H9 (cell line): Measurements from ENCODE around the gene PCSK2. TPM values are rescaled to one million over a fixed set of nuclear protein-coding genes. Genes with fewer than 3 reads are reported as not detected.

Experiments used
- DNase-seq: peaks from one replicate; pipeline ENCODE4 v3.0.0-alpha.2; 2017
- H2AFZ ChIP-seq: one replicate; pipeline ENCODE4 v1.6.1; 2013; ENCODE audit warnings: mild to moderate bottlenecking, low read length, control low read depth, moderate library complexity
- H2AK5ac ChIP-seq: 2 replicates; pipeline ENCODE4 v1.6.1; 2013; ENCODE audit warnings: low read length, control low read depth, mixed read lengths; ENCODE audit not compliant: insufficient read length
- H2BK120ac ChIP-seq: one replicate; pipeline ENCODE4 v1.6.1; 2013; ENCODE audit warnings: low read depth, mild to moderate bottlenecking, low read length, control low read depth, inconsistent platforms; ENCODE audit not compliant: poor library complexity, severe bottlenecking
- H2BK12ac ChIP-seq: 2 replicates; pipeline ENCODE4 v1.6.1; 2013; ENCODE audit warnings: low read length, control low read depth, mixed read lengths, low read depth; ENCODE audit not compliant: insufficient read length
- H2BK15ac ChIP-seq: 2 replicates; pipeline ENCODE4 v1.6.1; 2013; ENCODE audit warnings: low read depth, low read length, control low read depth
- H2BK20ac ChIP-seq: one replicate; pipeline ENCODE4 v1.6.1; 2013; ENCODE audit warnings: low read depth, mild to moderate bottlenecking, low read length, control low read depth, inconsistent platforms; ENCODE audit not compliant: poor library complexity, severe bottlenecking
- H2BK5ac ChIP-seq: 2 replicates; pipeline ENCODE4 v1.6.1; 2013; ENCODE audit warnings: low read length, control low read depth, mixed read lengths; ENCODE audit not compliant: insufficient read length
- H3K14ac ChIP-seq: 2 replicates; pipeline ENCODE4 v1.6.1; 2013; ENCODE audit warnings: low read length, control low read depth; ENCODE audit not compliant: insufficient read depth
- H3K18ac ChIP-seq: 2 replicates; pipeline ENCODE4 v1.6.1; 2013; ENCODE audit warnings: low read depth, mild to moderate bottlenecking, mixed read lengths, low read length, control low read depth; ENCODE audit not compliant: insufficient read length
- H3K23ac ChIP-seq: 2 replicates; pipeline ENCODE4 v1.6.1; 2013; ENCODE audit warnings: low read length, control low read depth, mixed read lengths, low read depth; ENCODE audit not compliant: insufficient read length
- H3K23me2 ChIP-seq: 2 replicates; pipeline ENCODE4 v1.6.1; 2013; ENCODE audit warnings: low read depth, mild to moderate bottlenecking, mixed read lengths, low read length, control low read depth; ENCODE audit not compliant: insufficient read length, poor library complexity, severe bottlenecking
- H3K27ac ChIP-seq: 2 replicates; pipeline ENCODE4 v1.5.1; 2013; ENCODE audit warnings: low read length, control low read depth, mixed read lengths, low read depth; ENCODE audit not compliant: insufficient read length
- H3K27me3 ChIP-seq: 2 replicates; pipeline ENCODE4 v1.6.1; 2013; ENCODE audit warnings: low read length, control low read depth, inconsistent platforms; ENCODE audit not compliant: insufficient read depth
- H3K4ac ChIP-seq: 2 replicates; pipeline ENCODE4 v1.6.1; 2013; ENCODE audit warnings: low read depth, mild to moderate bottlenecking, control low read depth, inconsistent platforms, low read length, moderate library complexity
- H3K4me1 ChIP-seq: 2 replicates; pipeline ENCODE4 v1.6.1; 2013; ENCODE audit warnings: low read length, control low read depth, inconsistent platforms; ENCODE audit not compliant: insufficient read depth
- H3K4me2 ChIP-seq: 2 replicates; pipeline ENCODE4 v1.6.1; 2013; ENCODE audit warnings: low read length, control low read depth, mixed read lengths; ENCODE audit not compliant: insufficient read length, insufficient read depth
- H3K56ac ChIP-seq: 2 replicates; pipeline ENCODE4 v1.6.1; 2013; ENCODE audit warnings: low read depth, mild to moderate bottlenecking, mixed read lengths, low read length, control low read depth; ENCODE audit not compliant: insufficient read length
- H3K79me1 ChIP-seq: 2 replicates; pipeline ENCODE4 v1.6.1; 2013; ENCODE audit warnings: low read depth, mild to moderate bottlenecking, moderate library complexity, low read length, control low read depth, inconsistent platforms; ENCODE audit not compliant: insufficient read depth, poor library complexity, severe bottlenecking
- H3K79me2 ChIP-seq: 2 replicates; pipeline ENCODE4 v1.6.1; 2013; ENCODE audit warnings: low read length, control low read depth, inconsistent platforms; ENCODE audit not compliant: insufficient read depth
- H3K9ac ChIP-seq: 2 replicates; pipeline ENCODE4 v1.6.1; 2013; ENCODE audit warnings: low read length, control low read depth, mixed read lengths; ENCODE audit not compliant: insufficient read length; ENCODE audit errors: extremely low read depth
- H3K9me3 ChIP-seq: one replicate; pipeline ENCODE4 v1.6.1; 2013; ENCODE audit warnings: low read depth, low read length, inconsistent platforms; ENCODE audit not compliant: control insufficient read depth
- H3T11ph ChIP-seq: one replicate; pipeline ENCODE4 v1.6.1; 2013; ENCODE audit warnings: mild to moderate bottlenecking, low read length, control low read depth, inconsistent platforms
- H4K20me1 ChIP-seq: one replicate; pipeline ENCODE4 v1.6.1; 2013; ENCODE audit not compliant: control insufficient read depth, insufficient read length, insufficient read depth
- H4K5ac ChIP-seq: 2 replicates; pipeline ENCODE4 v1.6.1; 2013; ENCODE audit warnings: low read depth, mild to moderate bottlenecking, mixed read lengths, low read length, control low read depth; ENCODE audit not compliant: insufficient read length
- H4K8ac ChIP-seq: replicated peaks from 2 replicates; pipeline ENCODE4 v1.6.1; 2013; ENCODE audit warnings: low read length, control low read depth, mixed read lengths, low read depth; ENCODE audit not compliant: insufficient read length
- H4K91ac ChIP-seq: 2 replicates; pipeline ENCODE4 v1.6.1; 2013; ENCODE audit warnings: low read depth, mild to moderate bottlenecking, moderate library complexity, mixed read lengths, low read length, control low read depth; ENCODE audit not compliant: insufficient read length
- H3K27ac Mint-ChIP-seq, 3 experiments: 2 replicates in 2 of 3; 3 replicates in 1 of 3; pipeline ENCODE4 v1.8.0; 2020 to 2021; ENCODE audit warnings: mixed read lengths in 3 of 3, mild to moderate bottlenecking in 1 of 3, moderate library complexity in 1 of 3
- H3K27me3 Mint-ChIP-seq: 2 replicates; pipeline ENCODE4 v1.8.0; 2021; ENCODE audit warnings: low read depth, mild to moderate bottlenecking, moderate library complexity, mixed read lengths
- H3K36me3 Mint-ChIP-seq, 3 experiments: 2 replicates in 2 of 3; 3 replicates in 1 of 3; pipeline ENCODE4 v1.8.0; 2020 to 2021; ENCODE audit warnings: low read depth in 3 of 3, mixed read lengths in 3 of 3; ENCODE audit not compliant: insufficient read depth in 1 of 3
- H3K4me1 Mint-ChIP-seq, 2 experiments: 2 replicates each; pipeline ENCODE4 v1.8.0; 2020; ENCODE audit warnings: mixed read lengths in 2 of 2
- H3K4me3 Mint-ChIP-seq, 2 experiments: 2 replicates in 1 of 2; 3 replicates in 1 of 2; pipeline ENCODE4 v1.8.0; 2020 to 2021; ENCODE audit warnings: mild to moderate bottlenecking in 2 of 2, mixed read lengths in 2 of 2, moderate library complexity in 1 of 2
- H3K9me3 Mint-ChIP-seq, 2 experiments: 2 replicates in 1 of 2; 3 replicates in 1 of 2; pipeline ENCODE4 v1.8.0; 2020; ENCODE audit warnings: mild to moderate bottlenecking in 2 of 2, mixed read lengths in 2 of 2, moderate library complexity in 1 of 2
- CTCF ChIP-seq: fragments of 200-600 bp; sonication (generic); conservative IDR thresholded peaks from 3 replicates; pipeline ENCODE4 v1.8.0; 2021; ENCODE audit warnings: antibody characterized with exemption, mild to moderate bottlenecking
- WGBS: extraction: QIAGEN DNeasy Blood & Tissue Kit; methylation state at CpG from one replicate; pipeline ENCODE4 v1.1.7; 2013; ENCODE audit warnings: missing lambda C conversion rate, low lambda C conversion rate, mixed read lengths; ENCODE audit not compliant: insufficient read length; ENCODE audit errors: extremely low coverage; 5-methylcytosine and 5-hydroxymethylcytosine counted together
- total RNA-seq: library from RNA; stranded (reverse); gene quantifications from 2 replicates; pipeline ENCODE4 v1.2.1, GENCODE V29; 2021

Gene PCSK2
- total RNA-seq, 1 experiment from 2014 or later = 2.8 TPM

- no peak overlapping the region for H2BK20ac ChIP-seq
- H3K36me3 Mint-ChIP-seq = no peaks in the 10 kb centered on the region; a peak in 1 of 7 replicates
- peaks cover 6% of the 10 kb centered on the region for H3K27me3 Mint-ChIP-seq
- H2BK15ac ChIP-seq = no peak overlapping the region
- H2BK12ac ChIP-seq = no peak overlapping the region
- H3K14ac ChIP-seq = no peak overlapping the region
- TF ChIP-seq CTCF = no peak
- H2AFZ ChIP-seq = no peak overlapping the region
- no peak overlapping the region for H3K9ac ChIP-seq
- no peaks in the 10 kb centered on the region for H3K9me3 ChIP-seq
- no peak overlapping the region for H3K18ac ChIP-seq
- H3K9me3 Mint-ChIP-seq = no peaks in the 10 kb centered on the region
- H3K23me2 ChIP-seq = no peaks in the 10 kb centered on the region
- H3K27me3 ChIP-seq = no peaks in the 10 kb centered on the region; the same call in 1 of the 2 replicates
- H3T11ph ChIP-seq = no peak overlapping the region
- no peak overlapping the region for H3K56ac ChIP-seq
- H3K27ac ChIP-seq = no peak overlapping the region
- H4K91ac ChIP-seq = no peak overlapping the region
- H3K79me1 ChIP-seq = no peaks in the 10 kb centered on the region
- H2AK5ac ChIP-seq = no peak overlapping the region
- no CpG with 5 or more reads among the region's 4 CpGs for WGBS
- no peak overlapping the region for H3K4me2 ChIP-seq
- no peaks in the 10 kb centered on the region for H3K4me1 ChIP-seq
- H3K79me2 ChIP-seq = no peaks in the 10 kb centered on the region
- DNase-seq = no peak
- no peak overlapping the region for H2BK5ac ChIP-seq
- peaks cover 2 to 3% of the 10 kb centered on the region in 2 experiments; a peak in 2 of 4 replicates for H3K4me1 Mint-ChIP-seq
- H3K23ac ChIP-seq = no peak overlapping the region
- H3K4me3 Mint-ChIP-seq = no peak overlapping the region
- H4K20me1 ChIP-seq = no peaks in the 10 kb centered on the region
- no peak overlapping the region for H2BK120ac ChIP-seq
- no peak overlapping the region for H3K4ac ChIP-seq
- no peak overlapping the region for H4K5ac ChIP-seq
- no peak overlapping the region for H3K27ac Mint-ChIP-seq
- H4K8ac ChIP-seq = no peak overlapping the region
Measured at GRCh38 chr20:17510548-17510947, 283.7 kb downstream of the PCSK2 start.
